ENCODE measurements around the gene PLEKHG4B.
"Not testable (repeated sequence)": the region's sequence is repeated elsewhere in the genome, so short reads cannot be mapped to it uniquely, and the experiment has no call there.

DNA sequence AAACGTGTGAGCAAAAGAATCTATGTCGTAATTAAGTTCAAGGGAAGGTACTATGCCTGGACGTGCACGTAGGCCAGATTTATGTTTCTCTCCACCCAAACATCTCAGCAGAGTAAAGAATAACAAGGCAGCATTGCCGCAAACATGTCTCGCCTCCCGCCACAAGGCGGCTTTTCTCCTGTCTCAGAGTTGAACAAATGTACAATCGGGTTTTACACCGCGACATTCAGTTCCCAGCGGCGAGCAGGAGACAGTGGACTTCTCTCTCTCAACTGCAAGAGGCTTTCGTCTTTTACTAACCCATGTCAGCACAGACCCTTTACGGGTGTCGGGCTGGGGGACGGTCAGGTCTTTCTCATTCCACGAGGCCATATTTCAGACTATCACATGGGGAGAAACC is 105.1 kb downstream of the PLEKHG4B start:
- TF ChIP-seq SPI1 (IDR thresholded peaks at IDR 0.05; ENCODE audit: low read depth, low read length); TAF1 (IDR thresholded peaks at IDR 0.05; ENCODE audit: low read depth, low read length); POLR2A (IDR thresholded peaks at IDR 0.05; ENCODE audit: low read depth, low read length); POLR2AphosphoS5 (IDR thresholded peaks at IDR 0.05; ENCODE audit: low read depth, low read length); PAX5 (IDR thresholded peaks at IDR 0.05; ENCODE audit: insufficient read depth, low read length, severe bottlenecking); POU2F2 (IDR thresholded peaks at IDR 0.05; ENCODE audit: low read depth, low read length): not testable (repeated sequence)
